Stimulated activated CD4-positive, alpha-beta T cell treated with anti-CD3 and anti-CD28 coated beads, Interleukin-4, amount 100 ng/mL, for 4 hours (primary cell): ENCODE measurements around the gene DMRTB1.

Source experiments
- DNase-seq, 2 experiments: peaks; one replicate each; pipeline ENCODE4 v3.0.0-alpha.2; 2020

Gene DMRTB1

GRCh38 chr1:53438427-53439336 lies 20.5 kb upstream of the DMRTB1 start:
- DNase-seq = no peak

DNA sequence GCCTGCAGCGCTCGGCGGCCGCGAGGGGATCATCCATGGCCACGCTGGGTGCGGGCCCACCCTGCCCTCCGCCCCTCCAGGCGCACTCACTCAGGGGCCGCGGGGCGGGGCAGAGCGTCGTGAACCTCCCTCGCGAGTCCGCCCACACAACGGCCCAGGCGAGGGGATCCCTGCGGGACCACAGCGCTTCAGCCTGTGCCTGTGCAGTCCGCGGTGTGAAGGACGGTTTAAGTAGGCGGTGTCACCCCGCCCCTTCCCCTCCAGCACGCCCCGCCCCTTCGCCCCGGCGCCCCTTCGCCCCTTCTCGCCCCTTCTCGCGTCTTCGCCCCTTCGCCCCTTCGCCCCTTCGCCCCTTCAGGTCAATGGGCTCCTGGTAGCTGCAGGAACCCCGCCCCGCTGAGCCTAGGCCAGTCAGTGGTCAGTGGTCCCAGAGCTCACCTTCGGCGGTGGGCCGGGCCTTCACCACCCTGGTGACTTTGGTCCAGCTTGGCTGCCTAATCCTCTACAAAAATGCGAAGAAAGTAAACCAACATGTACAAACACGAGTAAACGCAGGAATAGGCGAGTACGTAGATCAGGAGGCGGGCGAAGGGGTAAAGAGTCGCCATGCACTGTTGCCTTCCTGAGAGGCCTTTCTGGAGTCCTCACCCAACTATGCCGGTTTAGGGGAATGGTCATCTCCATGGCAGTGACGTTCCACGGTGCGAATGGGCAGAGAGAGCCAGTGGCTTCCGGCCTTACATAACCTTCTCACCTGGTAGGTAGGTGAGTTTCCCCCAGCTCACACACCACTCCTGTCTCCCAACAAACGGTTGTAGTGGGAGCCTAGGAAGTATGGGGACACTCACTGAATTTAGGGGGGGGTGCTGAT lies 19.6 kb upstream of the DMRTB1 start:
- DNase-seq = no peak

DNA sequence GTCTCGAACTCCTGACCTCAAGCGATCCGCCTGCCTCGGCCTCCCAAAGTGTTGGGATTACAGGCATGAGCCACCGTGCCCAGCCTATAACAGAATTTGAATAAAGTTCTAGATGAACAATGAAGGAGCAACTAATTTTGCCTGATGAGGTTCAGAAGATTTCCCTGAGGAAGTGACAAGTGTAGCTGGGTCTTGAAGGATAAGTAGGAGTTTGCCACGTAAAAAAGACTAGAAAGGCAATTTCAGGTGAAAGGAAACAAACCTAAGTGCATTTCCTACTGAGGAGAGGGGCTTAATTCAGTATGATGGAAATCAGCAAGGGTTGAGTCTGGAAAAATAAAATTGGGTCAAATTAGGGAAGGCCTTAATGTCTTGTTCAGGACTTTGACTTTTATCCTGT lies 18.6 kb upstream of the DMRTB1 start:
- no peak for DNase-seq

DNA sequence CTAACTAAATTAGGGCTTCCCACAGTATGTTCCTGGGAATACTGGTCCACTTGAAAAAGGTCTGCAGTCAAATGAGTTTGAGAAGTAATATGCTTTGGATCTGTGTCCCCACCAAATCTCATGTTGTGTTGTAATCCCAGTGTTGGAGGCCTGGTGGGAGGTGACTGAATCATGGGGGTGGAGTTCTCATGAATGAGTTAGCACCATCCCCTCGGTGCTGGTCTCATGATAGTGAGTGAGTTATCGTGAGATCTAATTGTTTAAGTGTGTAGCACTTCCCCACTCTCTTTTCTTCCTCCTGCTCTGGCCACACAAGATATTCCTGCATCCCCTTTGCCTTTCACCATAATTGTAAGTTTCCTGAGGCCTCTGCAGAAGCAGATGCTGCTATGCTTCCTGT lies 16.9 kb upstream of the DMRTB1 start:
- DNase-seq = no peak

DNA sequence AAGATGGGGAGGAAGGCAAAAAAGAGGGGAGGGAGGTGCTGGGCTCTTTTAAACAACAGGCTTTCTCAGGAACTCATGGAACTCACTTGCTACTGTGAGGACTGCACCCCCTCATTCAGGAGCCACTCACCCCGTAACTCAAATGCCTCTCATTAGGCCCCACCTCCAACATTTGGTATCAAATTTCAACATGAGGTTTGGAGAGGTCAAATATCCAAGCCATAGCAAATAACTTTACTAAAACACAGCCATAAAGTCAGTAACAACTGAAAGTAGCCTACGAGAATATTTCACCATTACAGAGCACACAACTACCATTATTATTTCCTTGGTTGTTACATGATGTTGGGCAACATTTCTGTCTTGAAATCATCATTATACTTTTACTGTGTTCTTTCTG lies 13.1 kb upstream of the DMRTB1 start:
- DNase-seq = no peak

DNA sequence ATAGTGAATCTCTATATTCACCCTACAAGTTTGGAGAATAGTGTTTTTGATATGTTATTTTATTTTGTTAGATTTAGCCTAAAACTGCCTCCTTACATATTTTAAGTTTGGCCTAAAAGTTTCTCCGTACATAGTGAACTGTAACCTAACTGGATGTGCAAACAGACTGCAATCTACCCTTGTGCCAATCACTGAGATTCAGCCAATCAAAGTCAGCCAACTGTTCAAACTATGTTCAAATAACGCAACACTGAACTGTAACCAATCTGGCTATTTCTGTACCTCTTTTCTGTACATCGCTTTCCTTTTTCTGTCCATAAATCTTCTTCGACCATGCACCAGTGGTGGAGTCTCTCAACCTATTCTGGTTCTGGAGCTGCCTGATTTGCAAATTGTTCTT lies 11.8 kb upstream of the DMRTB1 start:
- DNase-seq = no peak

DNA sequence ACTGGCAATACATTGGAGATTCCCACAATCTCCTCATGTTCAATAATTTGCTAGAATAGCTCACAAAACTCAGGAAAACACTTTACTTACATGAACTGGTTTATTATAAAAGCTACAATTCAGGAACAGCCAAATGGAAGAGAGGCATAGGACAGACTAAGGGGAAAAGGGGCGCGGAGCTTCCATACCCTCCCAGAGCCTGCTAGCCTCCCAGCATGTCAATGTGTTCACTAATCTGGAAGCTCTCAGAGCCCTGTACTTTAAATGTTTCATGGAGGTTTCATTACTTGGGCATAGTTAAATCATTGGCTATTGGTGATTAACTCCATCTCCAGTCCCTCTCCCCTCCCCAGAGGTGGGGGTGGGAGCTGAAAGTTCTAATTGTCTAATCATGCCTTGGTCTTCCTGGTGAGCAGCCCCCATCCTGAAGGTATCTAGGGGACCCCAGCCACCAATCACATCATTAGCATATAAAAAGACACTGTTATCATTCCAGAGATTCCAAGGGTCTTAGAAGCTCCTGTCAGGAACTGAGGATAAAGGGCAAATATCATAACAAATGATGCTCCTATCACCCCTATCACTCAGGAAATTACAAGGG lies 10.9 kb upstream of the DMRTB1 start:
- DNase-seq = no peak

GRCh38 chr1:53449021-53449420 lies 10.2 kb upstream of the DMRTB1 start:
- no peak for DNase-seq

GRCh38 chr1:53449693-53450092 lies 9.5 kb upstream of the DMRTB1 start:
- DNase-seq = no peak

GRCh38 chr1:53450225-53450624 lies 9.0 kb upstream of the DMRTB1 start:
- DNase-seq = no peak

DNA sequence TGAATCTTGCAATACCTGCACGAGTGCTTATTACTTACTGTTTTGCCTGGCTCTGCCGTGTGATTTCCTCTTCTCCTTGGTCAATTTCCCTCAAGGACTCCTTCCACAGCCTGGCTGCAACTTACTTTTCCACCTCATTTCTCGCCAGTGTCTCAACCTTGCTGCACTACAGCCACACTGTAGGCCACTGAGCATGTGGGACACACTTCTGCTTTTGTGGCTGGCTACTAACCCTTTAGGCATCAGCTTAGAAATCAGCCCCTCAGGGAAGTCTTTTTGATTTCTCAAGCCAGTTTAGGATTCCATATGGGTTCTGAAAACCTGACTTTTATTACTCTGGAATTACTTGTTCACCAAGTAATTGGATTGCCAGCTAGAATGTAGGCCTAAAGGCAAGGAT lies 5.2 kb upstream of the DMRTB1 start:
- DNase-seq = no peak

DNA sequence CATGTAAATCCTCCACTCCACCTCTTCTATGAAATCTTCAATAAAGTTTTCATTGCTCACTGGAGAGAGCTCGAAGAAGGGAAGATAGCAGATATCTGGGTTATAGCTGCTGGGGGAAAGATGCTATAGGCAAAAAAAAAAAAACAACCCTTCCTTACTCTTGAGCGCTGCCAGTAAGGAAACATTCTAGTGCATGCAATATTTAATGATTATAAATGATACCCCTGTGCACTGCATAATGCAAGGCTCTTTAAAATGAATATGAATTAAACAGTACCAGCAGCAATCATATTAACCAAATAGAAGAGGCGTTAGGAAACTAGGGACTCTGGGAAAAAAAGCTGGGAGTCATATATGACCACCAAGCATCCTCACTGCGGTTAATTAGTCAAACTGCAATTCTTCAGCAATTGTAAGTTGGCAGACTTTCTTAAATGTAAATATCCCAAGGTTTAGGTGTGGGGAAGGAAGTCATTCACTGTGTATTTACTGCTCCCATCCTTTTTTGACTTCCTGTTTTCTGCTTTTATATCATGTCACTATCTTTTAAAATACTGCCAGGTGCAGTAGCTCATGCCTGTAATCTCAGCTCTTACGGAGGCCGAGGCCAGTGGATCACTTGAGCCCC lies 3.7 kb upstream of the DMRTB1 start:
- no peak for DNase-seq

DNA sequence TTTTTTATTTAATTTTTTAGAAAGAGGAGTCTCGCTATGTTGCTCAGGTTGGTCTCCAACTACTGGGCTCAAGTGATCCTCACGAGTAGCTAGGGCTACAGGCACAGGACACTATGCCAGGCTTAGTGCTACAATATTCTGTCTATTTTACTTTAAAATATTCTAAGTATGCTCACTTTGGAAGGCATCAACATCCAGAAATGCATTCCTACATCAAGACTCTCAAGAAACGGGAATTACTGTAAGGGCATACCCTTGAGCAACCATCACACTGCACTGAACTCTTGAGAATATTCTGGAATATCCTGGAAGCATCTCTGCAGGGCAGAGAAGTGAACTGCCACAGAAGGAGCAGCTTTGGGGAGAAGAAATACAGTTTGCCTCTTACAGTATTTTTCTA lies 565 bp upstream of the DMRTB1 start:
- DNase-seq = no peak

- DNase-seq = no peak
Observed at GRCh38 chr1:53460211-53460634, 1.0 kb downstream of the DMRTB1 start.

GRCh38 chr1:53460666-53461322 lies 1.6 kb downstream of the DMRTB1 start:
- DNase-seq = no peak

- no peak for DNase-seq
Observed at GRCh38 chr1:53461323-53462044, 2.3 kb downstream of the DMRTB1 start.

- no peak for DNase-seq
Observed at GRCh38 chr1:53462193-53462592, 3.0 kb downstream of the DMRTB1 start.

- no peak for DNase-seq
Observed at GRCh38 chr1:53462769-53463501, 3.7 kb downstream of the DMRTB1 start.

GRCh38 chr1:53463961-53464899 lies 5.0 kb downstream of the DMRTB1 start:
- no peak for DNase-seq
